Endothelial cell (in vitro differentiated cells): ENCODE measurements around the gene PODXL2. TPM values are rescaled to one million over a fixed set of nuclear protein-coding genes. Genes with fewer than 3 reads are reported as not detected.
"Not testable (repeated sequence)": the region's sequence is repeated elsewhere in the genome, so short reads cannot be mapped to it uniquely, and the experiment has no call there.

Source experiments
- DNase-seq: peaks from one replicate; pipeline ENCODE4 v3.0.0; 2021; ENCODE audit warnings: low spot score
- H3K27ac Mint-ChIP-seq: one replicate; pipeline ENCODE4 v1.8.0; 2021; ENCODE audit warnings: mixed read lengths, inconsistent platforms; ENCODE audit not compliant: unreplicated experiment
- H3K27me3 Mint-ChIP-seq: one replicate; pipeline ENCODE4 v1.8.0; 2021; ENCODE audit warnings: mild to moderate bottlenecking, moderate library complexity, mixed read lengths, inconsistent platforms; ENCODE audit not compliant: unreplicated experiment
- H3K36me3 Mint-ChIP-seq: one replicate; pipeline ENCODE4 v1.8.0; 2021; ENCODE audit warnings: mild to moderate bottlenecking, low read depth, mixed read lengths, inconsistent platforms; ENCODE audit not compliant: unreplicated experiment
- H3K4me1 Mint-ChIP-seq: one replicate; pipeline ENCODE4 v1.8.0; 2021; ENCODE audit warnings: mild to moderate bottlenecking, mixed read lengths, inconsistent platforms; ENCODE audit not compliant: unreplicated experiment
- H3K4me3 Mint-ChIP-seq: one replicate; pipeline ENCODE4 v1.8.0; 2021; ENCODE audit warnings: mild to moderate bottlenecking, mixed read lengths, inconsistent platforms; ENCODE audit not compliant: unreplicated experiment
- H3K9me3 Mint-ChIP-seq: one replicate; pipeline ENCODE4 v1.8.0; 2021; ENCODE audit warnings: mixed read lengths, inconsistent platforms; ENCODE audit not compliant: unreplicated experiment
- total RNA-seq: library from RNA; stranded (reverse); fragmentation: NEBNext Ultra II Directional; extraction: Animal tissue kit (Norgen Biotek cat#: 25700); gene quantifications from one replicate; pipeline ENCODE4 v1.2.1, GENCODE V29; 2021; ENCODE audit not compliant: unreplicated experiment
- TF ChIP-seq, protein P1 (sequence below): fragments of 200-600 bp; sonication (generic); IDR thresholded peaks from one replicate; pipeline ENCODE4 v1.5.0; 2021; ENCODE audit warnings: antibody characterized with exemption; ENCODE audit not compliant: unreplicated experiment

PODXL2 gene
- total RNA-seq, 1 donor from 2014 or later: 16.4 TPM

DNA sequence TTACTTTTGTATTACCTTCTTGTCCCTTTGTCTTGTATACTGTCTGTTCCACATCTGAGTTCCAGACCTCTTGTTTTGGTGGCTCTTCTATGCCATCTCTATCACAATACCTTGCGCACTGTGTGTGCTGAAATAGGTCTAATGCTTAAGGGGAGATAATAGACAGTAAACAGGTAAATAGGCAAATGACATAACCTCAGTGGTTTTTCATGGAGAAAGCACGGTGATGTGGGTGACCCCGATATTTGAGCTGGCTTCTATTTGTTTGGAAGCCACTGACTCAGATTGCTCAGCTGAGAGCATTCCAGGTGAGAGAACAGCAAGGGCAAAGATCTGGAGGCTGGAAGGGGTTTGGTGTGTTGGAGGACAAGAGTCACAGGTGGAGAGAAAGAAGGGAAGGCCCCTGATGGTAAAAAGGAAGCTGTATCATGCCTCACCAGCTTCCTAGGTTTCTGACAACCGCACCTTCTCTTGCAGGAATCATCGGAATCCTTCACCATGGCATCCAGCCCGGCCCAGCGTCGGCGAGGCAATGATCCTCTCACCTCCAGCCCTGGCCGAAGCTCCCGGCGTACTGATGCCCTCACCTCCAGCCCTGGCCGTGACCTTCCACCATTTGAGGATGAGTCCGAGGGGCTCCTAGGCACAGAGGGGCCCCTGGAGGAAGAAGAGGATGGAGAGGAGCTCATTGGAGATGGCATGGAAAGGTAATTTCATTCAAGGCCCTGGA lies 30.0 kb upstream of the PODXL2 start:
- DNase-seq: no peak
- Mint-ChIP-seq H3K4me3 (peak overlapping the region; percentile 87), H3K36me3 (peaks cover 5% of the 10 kb centered on the region), H3K27ac (peak overlapping the region; percentile 17), H3K4me1 (peaks cover 15% of the 10 kb centered on the region), H3K27me3 (peaks cover 8% of the 10 kb centered on the region), H3K9me3 (no peaks in the 10 kb centered on the region)
- TF ChIP-seq, protein P1, sequence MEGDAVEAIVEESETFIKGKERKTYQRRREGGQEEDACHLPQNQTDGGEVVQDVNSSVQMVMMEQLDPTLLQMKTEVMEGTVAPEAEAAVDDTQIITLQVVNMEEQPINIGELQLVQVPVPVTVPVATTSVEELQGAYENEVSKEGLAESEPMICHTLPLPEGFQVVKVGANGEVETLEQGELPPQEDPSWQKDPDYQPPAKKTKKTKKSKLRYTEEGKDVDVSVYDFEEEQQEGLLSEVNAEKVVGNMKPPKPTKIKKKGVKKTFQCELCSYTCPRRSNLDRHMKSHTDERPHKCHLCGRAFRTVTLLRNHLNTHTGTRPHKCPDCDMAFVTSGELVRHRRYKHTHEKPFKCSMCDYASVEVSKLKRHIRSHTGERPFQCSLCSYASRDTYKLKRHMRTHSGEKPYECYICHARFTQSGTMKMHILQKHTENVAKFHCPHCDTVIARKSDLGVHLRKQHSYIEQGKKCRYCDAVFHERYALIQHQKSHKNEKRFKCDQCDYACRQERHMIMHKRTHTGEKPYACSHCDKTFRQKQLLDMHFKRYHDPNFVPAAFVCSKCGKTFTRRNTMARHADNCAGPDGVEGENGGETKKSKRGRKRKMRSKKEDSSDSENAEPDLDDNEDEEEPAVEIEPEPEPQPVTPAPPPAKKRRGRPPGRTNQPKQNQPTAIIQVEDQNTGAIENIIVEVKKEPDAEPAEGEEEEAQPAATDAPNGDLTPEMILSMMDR: no peak

DNA sequence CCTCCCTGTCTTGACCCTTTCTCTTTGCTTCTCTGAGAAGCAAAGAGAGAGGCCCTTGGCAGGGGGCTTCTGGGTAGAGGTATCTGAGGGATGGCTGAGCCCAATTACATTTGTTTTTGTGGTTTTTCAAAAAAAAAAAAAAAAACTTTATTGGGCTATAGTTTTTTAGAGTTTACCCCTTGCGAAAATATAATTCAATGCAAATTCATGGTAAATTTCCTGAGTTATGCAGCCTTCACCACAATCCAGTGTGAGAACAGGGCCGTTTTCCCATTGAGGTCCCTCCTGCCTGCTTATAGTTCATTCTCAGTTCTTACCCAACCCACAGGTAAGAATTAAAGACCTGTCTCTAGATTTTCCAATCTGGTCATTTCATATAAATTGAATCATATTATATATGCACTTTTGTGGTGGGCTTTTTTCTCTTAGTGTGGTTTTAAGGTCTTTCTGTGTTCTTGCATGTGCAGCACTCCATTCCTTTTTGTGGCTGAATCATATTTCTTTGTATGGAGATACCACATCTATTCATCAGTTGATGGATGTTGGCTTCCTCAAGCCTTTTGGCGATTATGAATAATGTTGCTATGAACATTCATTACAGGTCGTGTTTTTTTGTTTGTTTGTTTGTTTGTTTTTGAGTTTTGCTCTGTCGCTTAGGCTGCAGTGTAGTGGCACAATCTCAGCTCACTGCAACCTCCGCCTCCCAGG lies 28.1 kb upstream of the PODXL2 start:
- Mint-ChIP-seq H3K27ac (no peak overlapping the region), H3K4me3 (no peak overlapping the region)

DNA sequence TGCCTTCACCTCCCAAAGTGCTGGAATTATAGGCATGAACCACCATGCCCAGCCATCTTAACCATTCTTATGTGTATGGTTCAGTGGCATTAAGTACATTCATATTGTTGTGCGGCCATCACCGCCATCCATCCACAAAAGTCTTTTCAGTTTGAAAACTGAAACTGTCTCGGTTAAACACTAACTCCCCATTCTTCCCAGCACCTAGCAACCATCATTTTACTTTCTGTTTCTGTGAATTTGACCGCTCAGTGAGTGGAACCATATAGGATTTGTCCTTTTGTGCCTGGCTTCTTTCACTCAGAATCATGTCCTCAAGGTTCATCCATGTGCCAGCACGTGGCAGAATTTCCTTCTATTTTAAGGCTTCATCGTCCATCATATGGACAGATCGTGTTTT lies 24.9 kb upstream of the PODXL2 start:
- no peak for DNase-seq
- Mint-ChIP-seq H3K4me3 (no peak overlapping the region), H3K27ac (no peak overlapping the region), H3K9me3 (no peaks in the 10 kb centered on the region), H3K36me3 (peaks cover 30% of the 10 kb centered on the region), H3K4me1 (peaks cover 12% of the 10 kb centered on the region), H3K27me3 (peaks cover 5% of the 10 kb centered on the region)
- TF ChIP-seq, protein P1: no peak

More for the DNA sequence above, 28.1 kb upstream of the PODXL2 start:
- TF ChIP-seq, protein P1: no peak
- peaks cover 10% of the 10 kb centered on the region for H3K36me3 Mint-ChIP-seq
- peaks cover 15% of the 10 kb centered on the region for H3K4me1 Mint-ChIP-seq
- peaks cover 6% of the 10 kb centered on the region for H3K27me3 Mint-ChIP-seq
- H3K9me3 Mint-ChIP-seq: no peaks in the 10 kb centered on the region
- no peak for DNase-seq

DNA sequence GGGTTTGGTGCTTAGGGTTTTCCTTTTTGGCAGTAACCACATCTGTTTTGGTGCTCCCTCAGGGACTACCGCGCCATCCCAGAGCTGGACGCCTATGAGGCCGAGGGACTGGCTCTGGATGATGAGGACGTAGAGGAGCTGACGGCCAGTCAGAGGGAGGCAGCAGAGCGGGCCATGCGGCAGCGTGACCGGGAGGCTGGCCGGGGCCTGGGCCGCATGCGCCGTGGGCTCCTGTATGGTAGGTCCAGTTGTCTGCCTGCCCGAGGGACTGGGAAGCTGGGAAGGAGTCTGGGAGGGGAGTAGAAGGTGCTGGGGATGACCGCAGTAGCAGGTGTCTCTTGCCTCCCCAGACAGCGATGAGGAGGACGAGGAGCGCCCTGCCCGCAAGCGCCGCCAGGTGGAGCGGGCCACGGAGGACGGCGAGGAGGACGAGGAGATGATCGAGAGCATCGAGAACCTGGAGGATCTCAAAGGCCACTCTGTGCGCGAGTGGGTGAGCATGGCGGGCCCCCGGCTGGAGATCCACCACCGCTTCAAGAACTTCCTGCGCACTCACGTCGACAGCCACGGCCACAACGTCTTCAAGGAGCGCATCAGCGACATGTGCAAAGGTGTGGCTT lies 24.3 kb upstream of the PODXL2 start:
- Mint-ChIP-seq H3K9me3 (no peaks in the 10 kb centered on the region), H3K4me1 (peaks cover 14% of the 10 kb centered on the region), H3K4me3 (no peak overlapping the region), H3K27ac (no peak overlapping the region), H3K27me3 (peaks cover 5% of the 10 kb centered on the region), H3K36me3 (peaks cover 33% of the 10 kb centered on the region)
- DNase-seq: no peak
- TF ChIP-seq, protein P1: no peak

DNA sequence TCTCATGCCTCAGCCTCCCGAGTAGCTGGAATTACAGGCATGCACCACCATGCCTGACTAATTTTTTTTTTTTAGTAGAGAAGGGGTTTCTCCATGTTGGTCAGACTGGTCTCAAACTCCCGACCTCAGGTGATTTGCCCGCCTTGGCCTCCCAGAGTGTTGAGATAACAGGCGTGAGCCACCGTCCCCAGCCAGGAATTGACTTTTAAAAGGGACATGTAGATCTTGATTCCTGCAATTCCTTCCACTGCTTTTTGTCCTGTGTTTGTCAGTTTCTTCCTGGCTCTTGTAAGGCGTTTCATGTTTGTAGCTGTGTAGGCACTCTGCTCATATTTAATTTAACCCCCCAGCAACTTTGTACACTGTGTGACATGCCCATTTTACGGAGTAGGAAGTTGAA lies 23.4 kb upstream of the PODXL2 start:
- not testable (repeated sequence) for H3K4me3 Mint-ChIP-seq, H3K27ac Mint-ChIP-seq, DNase-seq, H3K27me3 Mint-ChIP-seq, H3K9me3 Mint-ChIP-seq
- H3K4me1 Mint-ChIP-seq: peaks cover 23% of the 10 kb centered on the region
- H3K36me3 Mint-ChIP-seq: peaks cover 41% of the 10 kb centered on the region
